Stomach (tissue), 4 donors: ENCODE results near the gene COL27A1.

Experiments
- CTCF ChIP-seq, 7 experiments: fragments of 450-650 bp in 4 of 7; fragments of 200-600 bp in 3 of 7; sonication (generic) in 3 of 7; IDR thresholded peaks; one replicate each; pipeline ENCODE4 v1.5.1; 2016 to 2019; ENCODE audit warnings: antibody characterized with exemption in 7 of 7, control low read depth in 2 of 7, mild to moderate bottlenecking in 1 of 7
- EP300 ChIP-seq: sonication (generic); formaldehyde crosslinking; IDR thresholded peaks from one replicate; pipeline ENCODE4 v1.6.1; 2017; ENCODE audit warnings: antibody characterized with exemption
- POLR2A ChIP-seq, 4 donors: fragments of 450-650 bp; IDR thresholded peaks; one replicate each; pipeline ENCODE4 v1.6.1; 2016; ENCODE audit warnings: antibody characterized with exemption in 4 of 4, control low read depth in 2 of 4, mild to moderate bottlenecking in 1 of 4, moderate library complexity in 1 of 4
- POLR2AphosphoS5 ChIP-seq, 3 donors: sonication (generic); formaldehyde crosslinking; IDR thresholded peaks; one replicate each; pipeline ENCODE4 v1.6.1; 2016; ENCODE audit warnings: antibody characterized with exemption in 3 of 3

DNA sequence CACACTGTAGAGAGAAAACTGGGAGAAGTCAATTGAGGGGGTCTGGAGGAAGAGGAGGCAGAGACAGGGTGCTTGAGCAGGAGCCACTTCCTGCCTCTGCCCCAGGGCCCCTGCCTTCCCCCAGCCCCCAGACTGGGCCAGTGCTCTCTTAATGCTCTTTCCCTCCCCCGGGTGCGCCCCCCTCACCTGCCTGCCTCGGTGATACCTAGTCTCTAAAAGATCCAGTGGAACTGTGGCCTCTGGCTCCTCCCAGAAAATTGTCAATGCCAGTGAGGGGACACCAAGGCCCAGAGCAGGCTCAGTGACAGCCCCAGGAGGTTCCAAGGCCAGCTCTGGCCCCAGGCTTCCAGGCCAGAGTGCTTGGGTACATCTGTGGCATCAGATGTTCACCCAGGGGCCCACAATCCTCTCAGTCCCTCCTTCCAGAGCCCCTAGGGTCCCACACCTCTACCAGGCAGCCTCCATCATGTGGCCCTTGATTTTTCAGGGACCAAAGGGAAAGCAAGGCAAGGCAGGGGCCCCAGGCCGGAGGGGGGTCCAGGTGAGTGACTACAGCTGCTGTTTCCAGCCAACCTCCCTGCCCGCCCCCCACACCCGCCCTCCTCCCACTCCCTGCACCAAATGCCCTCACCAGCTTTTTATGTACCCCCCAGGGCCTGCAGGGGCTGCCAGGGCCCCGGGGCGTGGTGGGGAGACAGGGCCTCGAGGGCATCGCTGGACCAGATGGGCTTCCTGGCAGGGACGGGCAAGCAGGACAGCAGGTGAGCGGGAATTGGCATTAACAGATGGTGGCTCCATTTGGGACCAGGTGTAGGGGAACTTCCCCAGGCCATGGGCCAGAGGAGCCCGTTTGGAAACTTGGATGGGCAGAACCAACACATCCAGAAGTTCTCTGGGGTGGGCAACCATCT, 134.5 kb downstream of the COL27A1 start:
- TF ChIP-seq POLR2A (IDR thresholded peaks at IDR 0.05) (no peak), POLR2AphosphoS5 (IDR thresholded peaks at IDR 0.05) (no peak), CTCF (IDR thresholded peaks at IDR 0.05) (no peak), EP300 (no peak)
